GM18508 (cell line): ENCODE measurements around the gene ITGAD.
"Not testable (repeated sequence)": the region's sequence is repeated elsewhere in the genome, so short reads cannot be mapped to it uniquely, and the experiment has no call there.

ENCODE experiments used
- ATAC-seq: cut with Tn5 transposase; IDR thresholded peaks from one replicate; pipeline ENCODE4 v1.9.1; 2021; ENCODE audit warnings: moderate number of reproducible peaks; ENCODE audit not compliant: insufficient read depth, unreplicated experiment

Gene ITGAD

DNA sequence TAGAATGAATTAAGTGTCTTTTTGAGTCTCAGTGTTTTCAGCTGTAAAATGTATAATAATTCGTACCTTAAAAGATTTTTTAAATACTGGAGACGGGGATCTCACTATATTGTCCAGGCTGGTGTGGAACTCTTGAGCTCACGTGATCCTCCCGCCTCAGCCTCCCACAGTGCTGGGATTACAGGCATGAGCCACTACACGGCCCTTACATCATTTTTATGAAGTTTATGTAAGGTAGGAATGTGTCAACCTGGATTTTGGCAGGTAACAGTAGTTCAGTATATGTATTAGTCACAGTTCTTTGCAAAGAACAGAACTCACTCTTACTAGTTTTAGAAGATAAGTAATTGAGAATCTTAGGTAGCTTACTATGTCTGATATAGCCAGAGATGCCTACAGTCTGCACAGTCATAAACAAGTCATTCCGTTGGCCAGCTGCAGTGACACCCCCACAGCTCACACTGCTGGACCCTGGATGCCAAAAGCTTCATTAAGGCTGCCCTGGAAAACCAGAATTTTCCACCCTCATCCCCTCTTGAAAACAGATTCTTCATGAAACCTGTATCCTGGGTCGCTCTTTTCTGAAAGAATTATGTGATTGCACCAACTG is 35.6 kb downstream of the ITGAD start:
- ATAC-seq = no peak

DNA sequence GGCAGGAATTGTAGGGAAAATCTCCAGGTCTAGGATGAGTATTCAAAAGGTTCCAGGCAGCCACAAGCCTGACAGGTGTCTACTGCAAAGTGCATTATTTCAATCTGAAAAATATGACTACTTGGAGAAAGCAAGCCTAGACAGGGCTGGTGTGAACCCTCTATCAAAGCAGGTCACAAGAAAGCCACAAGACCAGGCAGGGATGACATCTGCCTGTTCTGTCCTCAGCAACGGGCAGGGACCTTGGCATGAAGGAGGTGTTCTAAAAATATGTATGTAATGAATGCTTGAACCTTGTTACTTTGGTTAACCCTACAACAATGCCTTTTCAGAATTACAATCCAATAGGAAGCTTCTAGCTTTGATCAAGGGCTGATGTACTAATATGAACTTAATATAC is 36.2 kb downstream of the ITGAD start:
- no peak for ATAC-seq

DNA sequence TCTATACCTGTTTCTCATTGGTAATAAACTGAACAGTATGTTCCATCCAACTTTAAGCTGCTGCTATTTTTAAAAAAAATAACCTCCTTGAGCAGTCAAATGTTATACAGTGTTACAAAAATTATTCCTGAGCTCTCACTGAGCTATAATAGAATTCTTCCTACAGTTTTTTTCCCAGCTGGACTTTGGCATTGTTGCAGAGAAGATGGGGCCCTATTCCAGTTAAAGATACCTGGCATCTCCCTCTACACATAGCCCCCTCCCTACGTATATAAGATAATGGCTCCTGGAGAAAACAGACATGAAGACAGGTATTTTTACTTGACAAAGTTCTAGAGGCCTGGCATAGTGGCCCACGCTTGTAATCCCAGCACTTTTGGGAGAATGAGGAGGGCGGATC is 36.7 kb downstream of the ITGAD start:
- no peak for ATAC-seq

DNA sequence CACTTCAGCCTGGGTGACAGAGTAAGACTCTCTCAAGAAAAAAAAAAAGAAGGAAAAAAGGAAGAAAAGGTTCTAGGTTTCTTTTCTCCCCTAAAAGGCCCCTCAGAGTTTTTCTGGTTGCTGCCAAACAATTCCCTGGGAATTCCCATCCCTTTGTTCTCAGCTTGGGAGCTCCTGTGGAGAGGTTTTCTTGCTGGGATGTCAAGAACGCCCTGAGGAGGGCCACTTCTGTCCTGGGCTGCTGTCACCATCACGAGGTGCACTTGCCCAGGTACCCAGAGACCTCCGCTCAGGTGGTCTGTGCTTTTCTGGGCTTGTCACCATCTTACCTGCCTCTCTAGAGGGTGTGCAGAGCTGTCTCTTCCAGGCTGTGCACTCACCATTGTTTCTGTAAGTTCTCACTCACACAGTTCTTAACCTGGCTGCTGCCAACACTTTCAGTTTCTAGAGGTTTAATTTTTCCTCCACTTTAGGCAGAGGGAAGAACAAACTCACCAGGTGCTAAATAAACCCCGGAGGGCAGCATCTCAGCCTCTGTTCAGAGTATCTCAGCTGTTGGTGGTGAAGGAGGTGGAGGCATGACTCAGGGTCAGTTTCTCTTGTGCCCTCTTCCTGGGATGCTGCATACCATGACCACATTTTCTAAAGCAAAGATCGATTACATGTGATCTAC is 37.4 kb downstream of the ITGAD start:
- no peak for ATAC-seq

DNA sequence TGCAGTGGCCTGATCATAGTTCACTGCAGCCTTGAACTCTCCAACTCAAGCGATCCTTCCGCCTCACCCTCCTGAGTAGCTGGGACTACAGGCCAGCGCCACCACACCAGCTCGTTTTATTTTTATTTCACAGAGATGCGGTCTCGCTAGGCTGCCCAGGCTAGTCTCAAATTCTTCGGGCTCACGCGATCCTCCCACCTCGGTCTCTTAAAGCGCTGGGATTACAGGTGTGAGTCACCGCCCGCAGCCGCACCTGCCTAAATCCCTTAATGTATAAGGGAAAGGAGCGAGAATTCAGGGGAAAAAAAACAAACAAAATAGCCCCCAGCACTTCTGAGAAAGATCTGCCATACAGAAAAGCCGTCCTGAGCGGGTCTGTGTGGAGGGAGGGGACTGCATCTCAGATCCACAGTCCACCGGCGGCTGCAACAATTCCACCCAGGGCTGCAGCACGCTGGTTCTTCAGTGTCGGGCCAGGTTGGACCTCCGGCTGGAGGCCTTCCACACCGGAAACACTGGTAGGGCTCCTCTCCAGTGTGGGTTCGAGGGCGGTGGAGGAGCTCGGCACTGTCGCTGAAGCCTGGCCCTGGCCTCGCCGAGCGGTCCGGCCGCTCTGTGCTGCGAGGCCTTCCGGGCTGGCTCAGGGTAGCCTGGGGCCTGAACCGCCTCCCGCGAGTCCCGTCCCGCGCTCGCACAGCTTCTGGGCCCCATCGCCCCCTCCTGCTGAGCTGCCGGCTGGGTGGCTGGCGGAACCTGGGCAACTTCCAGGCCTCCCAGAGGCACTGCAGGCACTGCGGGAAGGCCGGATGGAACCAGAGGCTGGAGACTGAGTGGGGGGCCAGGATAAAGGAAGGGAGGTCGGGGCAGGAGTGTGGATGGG is 42.4 kb downstream of the ITGAD start:
- no peak for ATAC-seq

DNA sequence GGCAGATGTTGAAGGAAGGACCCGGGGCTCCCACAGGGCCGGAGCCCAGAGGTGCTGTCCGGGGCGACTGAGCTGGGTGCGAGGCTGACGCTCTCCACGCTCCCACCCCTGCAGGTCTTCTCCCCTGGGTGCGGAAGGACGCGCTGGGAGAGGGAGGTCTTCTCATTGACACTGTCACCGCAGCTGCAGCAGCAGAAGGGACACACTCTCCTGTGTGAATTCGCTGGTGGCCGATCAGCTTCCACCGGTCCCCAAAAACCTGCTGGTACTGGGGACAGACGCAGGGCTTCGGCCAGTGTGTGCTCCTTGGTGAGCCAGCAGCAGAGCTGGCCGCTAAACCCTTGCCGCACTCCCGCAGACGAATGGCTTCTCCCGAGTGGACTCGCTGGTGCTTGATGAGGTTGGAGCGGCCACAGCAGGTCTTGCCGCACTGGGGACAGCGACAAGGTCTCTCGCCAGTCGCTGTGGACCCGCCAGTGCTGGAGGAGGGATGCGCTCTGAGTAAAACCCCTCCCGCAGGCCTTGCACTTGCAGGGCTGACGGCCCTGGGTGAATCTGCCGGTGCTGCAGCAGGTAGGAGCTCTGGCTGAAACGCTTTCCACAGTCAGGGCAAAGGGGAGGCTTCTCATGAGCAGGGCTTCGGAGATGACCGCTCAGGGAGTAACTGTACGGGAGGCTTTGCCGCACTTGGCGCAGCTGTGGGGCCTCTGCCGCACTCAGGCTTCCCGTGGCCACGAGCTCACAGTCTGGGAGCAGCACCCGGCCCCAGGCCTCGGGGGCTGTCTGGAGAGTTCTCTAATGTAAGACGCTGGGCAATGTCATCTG is 43.3 kb downstream of the ITGAD start:
- ATAC-seq = no peak

DNA sequence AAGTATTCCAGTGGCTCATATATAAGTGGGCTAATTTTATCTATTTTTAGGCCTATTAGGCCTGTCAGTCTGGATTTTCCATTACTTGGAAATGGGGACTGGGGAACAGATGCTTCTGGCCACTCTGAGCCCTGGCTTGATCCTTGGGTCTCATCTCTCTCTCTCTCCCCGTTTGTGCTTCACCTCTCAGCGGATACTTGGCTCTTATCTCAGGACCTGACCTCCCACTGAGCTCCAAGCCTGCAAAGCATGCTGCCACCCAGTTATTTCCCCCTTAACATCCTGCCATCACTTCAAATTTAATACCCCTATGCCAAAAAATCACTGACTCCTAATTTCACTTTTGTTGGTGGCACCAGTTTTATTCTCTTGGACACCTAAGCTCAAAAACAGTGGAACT is 45.3 kb downstream of the ITGAD start:
- ATAC-seq = no peak

DNA sequence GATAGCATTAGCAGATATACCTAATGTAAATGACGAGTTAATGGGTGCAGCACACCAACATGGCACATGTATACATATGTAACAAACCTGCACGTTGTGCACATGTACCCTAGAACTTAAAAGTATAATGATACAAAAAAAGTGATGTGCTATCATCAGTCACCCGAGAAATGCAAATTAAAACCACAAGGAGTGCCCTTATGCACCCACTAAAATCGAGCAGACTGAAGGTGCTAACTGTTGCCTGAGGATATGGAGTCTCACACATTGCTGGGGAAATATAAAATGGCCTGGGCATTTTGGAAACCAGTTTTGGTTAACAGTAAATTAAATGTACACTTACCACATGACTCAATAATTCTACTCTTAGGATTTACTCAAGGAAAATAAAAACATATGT is 45.9 kb downstream of the ITGAD start:
- ATAC-seq = not testable (repeated sequence)

DNA sequence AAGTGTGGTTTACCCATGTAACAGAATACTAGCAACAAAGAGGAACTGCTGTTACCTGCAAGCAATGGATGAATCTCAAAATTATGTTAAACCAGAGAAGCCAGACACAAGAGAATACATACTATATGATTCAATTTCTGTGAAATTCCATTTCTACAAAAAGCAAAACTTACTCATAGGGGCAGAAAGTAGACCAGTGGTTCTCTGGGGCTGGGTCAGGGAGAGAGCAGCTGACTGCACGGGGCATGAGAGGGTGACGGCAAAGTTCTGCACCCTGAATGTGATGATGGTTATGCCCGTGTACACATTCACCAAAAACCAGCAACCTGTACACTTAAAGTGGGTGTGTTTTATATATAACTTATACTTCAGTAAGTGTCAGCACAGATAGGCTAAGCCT is 46.4 kb downstream of the ITGAD start:
- ATAC-seq = no peak

DNA sequence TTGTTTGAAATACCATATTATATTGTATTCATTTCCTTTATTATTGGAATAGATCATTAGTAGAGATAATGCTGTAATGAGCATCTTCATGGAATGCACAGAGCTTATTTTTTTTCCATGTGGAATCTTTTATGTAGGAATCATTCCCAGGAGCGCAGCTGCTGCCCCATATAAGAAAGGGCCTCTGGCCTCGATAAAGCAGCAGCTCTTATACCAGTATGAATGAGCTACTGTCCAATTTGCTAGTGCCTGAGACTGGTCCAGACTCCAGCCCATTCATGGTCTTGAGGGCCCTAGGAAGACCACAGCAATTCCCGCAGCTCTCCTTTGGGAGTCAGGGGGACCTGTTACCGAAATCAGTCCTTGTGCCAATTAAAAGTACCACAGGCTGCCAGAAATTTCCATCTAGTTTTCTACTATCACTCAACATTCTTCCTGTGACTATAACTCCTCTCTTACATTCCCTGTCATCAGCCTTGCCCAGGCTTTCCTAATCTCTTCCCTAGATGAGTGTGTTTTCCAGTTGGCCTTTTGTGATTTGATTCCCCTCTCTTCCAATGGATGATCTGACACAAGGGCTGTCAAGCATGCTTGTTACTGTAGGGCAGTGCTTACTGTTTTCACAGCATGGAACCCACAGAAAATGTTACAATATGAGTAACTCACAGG is 47.5 kb downstream of the ITGAD start:
- ATAC-seq = no peak

DNA sequence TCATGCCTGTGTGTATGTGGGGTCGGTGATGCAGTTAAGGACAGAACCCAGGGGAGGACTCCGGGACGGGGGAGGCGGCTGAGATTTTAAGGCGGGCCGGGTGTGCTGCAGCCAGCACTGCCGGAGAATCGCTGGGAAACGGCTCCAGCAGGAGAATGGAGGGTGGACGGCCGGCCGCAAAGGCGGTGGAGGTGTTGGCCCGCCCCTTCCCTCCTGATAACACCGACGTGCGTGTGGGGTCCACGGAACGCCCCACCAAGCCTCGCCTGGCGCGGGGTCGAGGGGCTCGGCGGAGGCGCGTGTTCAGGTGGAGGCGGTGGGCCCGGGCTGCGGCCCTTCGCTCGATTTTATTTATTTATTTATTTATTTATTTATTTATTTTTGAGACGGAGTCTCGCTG is 48.8 kb downstream of the ITGAD start:
- no peak for ATAC-seq

DNA sequence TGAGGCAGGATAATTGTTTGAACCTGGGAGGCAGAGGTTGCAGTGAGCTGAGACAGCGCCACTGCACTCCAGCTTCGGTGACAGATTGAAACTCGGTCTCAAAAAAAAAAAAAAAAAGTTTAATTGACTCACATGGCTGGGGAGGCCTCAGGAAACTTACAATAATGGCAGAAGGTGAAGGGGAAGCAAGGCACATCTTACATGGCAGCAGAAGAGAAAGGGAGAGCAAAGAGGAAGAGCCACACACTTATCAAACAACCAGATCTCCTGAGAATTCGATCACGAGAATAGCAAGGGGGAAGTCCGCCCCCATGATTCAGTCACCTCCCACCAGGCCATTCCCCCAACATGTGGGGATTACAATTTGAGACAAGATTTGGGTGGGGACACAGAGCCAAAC is 52.8 kb downstream of the ITGAD start:
- not testable (repeated sequence) for ATAC-seq

DNA sequence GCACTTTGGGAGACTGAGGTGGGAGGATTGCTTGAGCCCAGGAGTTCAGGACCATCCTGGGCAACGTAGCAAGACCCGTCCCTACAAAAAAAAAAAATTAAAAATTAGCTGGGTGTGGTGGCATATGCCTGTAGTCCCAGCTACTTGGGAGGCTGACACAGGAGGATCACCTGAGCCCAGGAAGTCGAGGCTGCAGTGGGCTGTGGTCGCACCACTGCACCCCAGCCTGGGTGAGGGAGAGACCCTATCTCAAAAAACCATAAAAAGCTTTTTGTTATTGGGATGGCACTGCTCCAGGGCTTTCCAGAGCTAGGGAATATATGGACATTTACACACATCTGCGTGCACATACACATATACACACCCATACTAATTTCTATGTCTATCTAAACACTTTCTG is 58.1 kb downstream of the ITGAD start:
- no peak for ATAC-seq

DNA sequence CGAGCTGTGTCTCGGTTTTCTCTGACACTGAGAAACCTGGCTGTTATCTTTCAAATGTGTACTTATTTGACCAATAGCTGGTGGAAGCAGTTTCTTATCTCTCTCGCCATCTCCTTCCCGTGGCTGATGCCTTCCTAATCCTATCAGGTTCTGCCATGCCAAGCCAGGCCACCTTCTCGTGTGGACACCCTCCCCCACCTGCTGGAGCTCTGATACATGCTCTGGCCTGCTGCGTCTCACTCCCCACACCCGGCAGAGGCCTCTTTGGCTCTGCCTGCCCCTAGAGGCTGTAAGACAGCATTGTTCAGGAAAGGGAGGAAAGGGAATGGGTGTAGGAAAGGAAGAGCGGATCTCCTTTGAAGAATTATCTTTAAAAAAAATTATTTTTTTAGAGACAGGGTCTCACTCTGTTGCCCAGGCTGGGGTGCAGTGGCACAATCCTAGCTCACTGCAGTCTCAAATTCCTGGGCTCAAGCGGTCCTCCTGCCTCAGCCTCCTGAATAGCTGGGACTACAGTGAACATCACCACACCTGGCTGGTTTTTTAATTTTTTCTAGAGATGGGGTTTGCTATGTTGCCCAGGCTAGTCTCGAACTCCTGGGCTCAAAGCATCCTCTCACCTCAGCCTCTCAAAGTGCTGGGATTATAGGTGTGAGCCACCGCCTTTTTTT is 58.7 kb downstream of the ITGAD start:
- no peak for ATAC-seq

DNA sequence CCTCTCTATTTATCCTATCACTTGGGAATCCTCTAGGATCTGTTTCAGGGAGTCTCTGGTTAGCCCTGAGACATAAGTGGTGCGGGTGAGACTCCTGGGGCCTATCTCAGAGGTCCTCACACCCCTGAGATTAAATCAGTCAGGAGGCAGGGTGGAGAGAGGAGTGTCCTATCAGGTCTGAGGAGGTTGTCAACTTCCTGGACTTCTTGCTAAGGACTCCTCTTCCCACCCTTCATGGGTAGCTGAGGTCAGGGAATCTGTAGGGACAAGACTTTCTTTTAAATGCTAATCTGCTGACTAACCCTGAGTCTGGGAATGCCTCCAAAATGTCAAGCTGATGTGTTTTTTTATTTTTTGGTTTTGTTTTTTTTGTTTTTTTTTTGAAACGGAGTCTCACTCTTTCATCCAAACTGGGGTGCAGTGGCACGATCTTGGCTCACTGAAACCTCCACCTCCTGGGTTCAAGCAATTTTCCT is 59.5 kb downstream of the ITGAD start:
- ATAC-seq = no peak

DNA sequence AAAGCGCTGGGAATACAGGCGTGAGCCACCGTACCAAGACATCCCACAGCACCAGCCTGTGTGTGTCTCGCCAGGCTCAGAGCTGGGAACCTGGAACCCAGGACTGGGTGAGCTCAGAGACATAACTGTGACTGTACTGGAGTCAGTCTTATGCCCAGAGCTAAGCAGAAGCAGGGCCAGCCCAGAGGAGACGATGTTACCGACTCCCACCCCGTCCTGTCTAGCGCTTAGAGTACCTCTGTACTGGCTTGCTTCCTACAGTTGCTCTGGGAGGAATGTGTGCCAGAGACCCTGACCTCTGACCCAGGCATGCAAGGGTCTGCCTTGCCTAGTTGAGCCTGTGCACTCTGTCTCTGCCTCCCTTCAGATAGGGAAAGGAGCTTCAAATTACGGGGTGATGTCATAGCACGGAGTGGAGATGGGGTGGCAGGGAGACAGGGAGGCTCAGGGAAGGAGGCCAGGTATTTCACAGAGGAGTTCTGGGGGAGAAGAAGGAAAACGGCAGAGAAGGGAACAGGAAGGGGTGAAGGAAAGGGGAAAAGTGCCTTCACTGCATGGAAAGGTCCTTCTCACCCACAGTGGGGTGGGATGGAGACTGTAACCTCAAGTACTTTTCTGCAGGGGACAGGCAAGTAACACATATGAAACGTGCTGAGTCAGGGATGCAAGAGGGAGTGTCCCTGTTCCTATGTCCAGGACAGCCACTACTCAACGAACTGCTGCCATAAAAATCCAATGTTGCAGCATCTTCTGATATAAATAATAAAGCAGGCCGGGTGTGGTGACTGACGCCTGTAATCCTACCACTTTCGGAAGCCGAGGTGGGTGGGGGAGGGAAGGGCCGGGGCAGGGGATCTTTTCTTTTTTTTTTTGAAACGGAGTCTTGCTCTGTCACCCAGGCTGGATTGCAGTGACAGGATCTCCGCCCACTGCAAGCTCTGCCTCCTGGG is 60.4 kb downstream of the ITGAD start:
- no peak for ATAC-seq

DNA sequence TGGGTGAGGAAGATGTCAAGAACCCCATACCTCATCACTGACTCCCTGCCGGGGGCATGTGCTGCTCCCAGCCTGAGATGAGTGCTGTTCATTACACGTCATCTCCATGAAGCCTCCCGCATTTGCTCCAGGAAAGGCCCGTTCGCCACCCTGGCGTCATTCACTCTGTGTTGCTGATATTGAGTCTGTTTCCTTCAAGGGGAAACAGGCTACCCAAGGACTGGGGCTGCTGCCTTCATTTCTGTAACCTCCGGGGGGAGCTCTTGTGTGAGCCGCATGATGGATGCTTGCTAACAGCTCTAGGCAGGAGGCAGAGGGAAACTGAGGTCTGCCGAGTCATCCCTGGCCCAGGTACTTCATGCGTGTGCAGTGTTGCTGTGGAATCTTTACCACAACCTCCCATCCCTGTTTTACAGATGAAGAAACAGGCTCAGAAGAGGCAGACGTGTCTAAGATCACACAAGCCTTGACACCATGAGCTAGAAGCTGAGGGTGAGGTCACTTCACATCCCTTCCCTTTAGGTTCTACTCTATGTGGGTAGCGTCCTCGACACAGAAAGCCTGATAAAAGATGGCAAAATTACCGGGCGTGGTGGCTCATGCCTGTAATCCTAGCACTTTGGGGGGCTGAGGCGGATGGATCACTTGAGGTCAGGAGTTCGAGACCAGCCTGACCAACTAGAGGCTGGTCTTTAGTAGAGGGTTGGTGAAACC is 62.6 kb downstream of the ITGAD start:
- ATAC-seq = no peak

DNA sequence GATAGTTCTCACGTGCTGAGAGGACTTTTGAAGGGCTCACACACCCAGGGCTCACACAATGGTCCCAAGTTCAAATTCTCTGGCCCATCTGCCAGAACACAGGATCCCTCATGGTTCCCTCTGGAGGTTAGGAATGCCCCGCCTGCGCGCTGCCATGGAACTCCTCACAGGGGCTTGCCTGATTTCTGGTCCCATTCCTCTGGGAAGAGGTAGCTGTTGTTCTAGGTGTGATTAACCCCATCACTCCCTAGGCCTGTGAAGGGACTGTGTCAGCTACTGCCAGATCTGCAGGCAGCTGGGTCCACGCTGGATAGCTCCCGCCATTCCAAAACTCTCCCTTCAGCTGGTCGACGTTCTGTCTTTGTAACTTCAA is 63.8 kb downstream of the ITGAD start:
- ATAC-seq = no peak
